ENCODE results near the gene GMPS. TPM values are rescaled to one million over a fixed set of nuclear protein-coding genes. Genes with fewer than 3 reads are reported as not detected.
A peak's percentile ranks its signal among the peaks of the same experiment; 100 is the strongest.
"Not testable (repeated sequence)": the region's sequence is repeated elsewhere in the genome, so short reads cannot be mapped to it uniquely, and the experiment has no call there.

Gene GMPS
- polyA plus RNA-seq, 3 donors, result 14.3 to 43.4 (median 27.4) TPM

DNA sequence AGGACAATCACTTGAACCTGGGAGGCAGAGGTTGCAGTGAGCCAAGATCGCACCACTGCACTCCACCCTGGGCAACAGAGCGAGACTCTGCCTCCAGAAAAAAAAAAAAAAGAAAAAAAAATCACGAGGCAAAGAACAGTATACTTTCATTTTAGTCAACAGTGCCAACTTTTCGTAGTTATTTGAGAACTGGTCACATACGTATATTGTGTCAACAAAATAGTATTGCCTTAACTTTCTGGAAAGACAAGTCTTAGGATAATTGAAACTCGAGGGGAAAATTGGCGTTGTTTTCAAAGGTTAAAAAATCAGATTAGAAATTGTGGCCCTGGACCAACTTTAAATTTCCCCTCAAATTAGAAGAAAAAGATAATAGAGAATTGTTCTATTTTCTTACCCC, 13.8 kb downstream of the GMPS start:
- H3K4me3 Mint-ChIP-seq, result no peak overlapping the region
- DNase-seq, result no peak
- H3K27ac Mint-ChIP-seq, result peak overlapping the region in 1 of 7 donors; percentile 48
- peaks cover 0 to 3% (median 0%) of the 10 kb centered on the region in 3 donors for H3K27me3 Mint-ChIP-seq (ENCODE audit: low read depth in 3 of 3)
- Histone ChIP-seq H3K9me3 (replicated peaks in 1 of 2; ENCODE audit: control insufficient read depth in 1 of 2, insufficient read depth in 1 of 2, low read length in 2 of 2) (no peaks in the 10 kb centered on the region), H3K27me3 (ENCODE audit: control insufficient read depth in 2 of 2, insufficient read depth in 2 of 2, low read length in 2 of 2) (no peaks in the 10 kb centered on the region), H3K4me3 (replicated peaks in 1 of 3; ENCODE audit: low read depth in 2 of 3, low read length in 3 of 3) (no peak overlapping the region), H3K4me2 (replicated peaks; ENCODE audit: extremely low read depth, low read length, poor library complexity, severe bottlenecking) (no peak overlapping the region), H3K79me2 (ENCODE audit: insufficient read depth, low read length) (peaks cover 100% of the 10 kb centered on the region), H3K36me3 (replicated peaks in 1 of 2; ENCODE audit: control insufficient read depth in 1 of 2, insufficient read depth in 2 of 2, low read length in 2 of 2) (no peaks in the 10 kb centered on the region), H4K20me1 (ENCODE audit: insufficient read depth, low read length) (peaks cover 30% of the 10 kb centered on the region), H2AFZ (ENCODE audit: insufficient read depth, low read depth, low read length, poor library complexity, severe bottlenecking) (no peak overlapping the region), H3K27ac (ENCODE audit: low read depth in 1 of 2, low read length in 2 of 2) (no peak overlapping the region), H3K4me1 (ENCODE audit: control insufficient read depth in 1 of 2, insufficient read depth in 2 of 2, low read length in 2 of 2) (peaks cover 0 to 6% of the 10 kb centered on the region in 2 donors), H3K9ac (ENCODE audit: insufficient read depth, low read length, poor library complexity, severe bottlenecking) (no peak overlapping the region)
- WGBS (ENCODE audit: insufficient coverage), result 100% methylated on average over 2 of the region's 7 CpGs
- H3K36me3 Mint-ChIP-seq, result no peaks in the 10 kb centered on the region
- H3K4me1 Mint-ChIP-seq, result peaks cover 20% of the 10 kb centered on the region
- intact Hi-C loops (cut with micrococcal nuclease), result no loop called here
- H3K9me3 Mint-ChIP-seq, result no peaks in the 10 kb centered on the region
- TF ChIP-seq, protein P1, sequence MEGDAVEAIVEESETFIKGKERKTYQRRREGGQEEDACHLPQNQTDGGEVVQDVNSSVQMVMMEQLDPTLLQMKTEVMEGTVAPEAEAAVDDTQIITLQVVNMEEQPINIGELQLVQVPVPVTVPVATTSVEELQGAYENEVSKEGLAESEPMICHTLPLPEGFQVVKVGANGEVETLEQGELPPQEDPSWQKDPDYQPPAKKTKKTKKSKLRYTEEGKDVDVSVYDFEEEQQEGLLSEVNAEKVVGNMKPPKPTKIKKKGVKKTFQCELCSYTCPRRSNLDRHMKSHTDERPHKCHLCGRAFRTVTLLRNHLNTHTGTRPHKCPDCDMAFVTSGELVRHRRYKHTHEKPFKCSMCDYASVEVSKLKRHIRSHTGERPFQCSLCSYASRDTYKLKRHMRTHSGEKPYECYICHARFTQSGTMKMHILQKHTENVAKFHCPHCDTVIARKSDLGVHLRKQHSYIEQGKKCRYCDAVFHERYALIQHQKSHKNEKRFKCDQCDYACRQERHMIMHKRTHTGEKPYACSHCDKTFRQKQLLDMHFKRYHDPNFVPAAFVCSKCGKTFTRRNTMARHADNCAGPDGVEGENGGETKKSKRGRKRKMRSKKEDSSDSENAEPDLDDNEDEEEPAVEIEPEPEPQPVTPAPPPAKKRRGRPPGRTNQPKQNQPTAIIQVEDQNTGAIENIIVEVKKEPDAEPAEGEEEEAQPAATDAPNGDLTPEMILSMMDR (IDR thresholded peaks at IDR 0.05), result no peak

DNA sequence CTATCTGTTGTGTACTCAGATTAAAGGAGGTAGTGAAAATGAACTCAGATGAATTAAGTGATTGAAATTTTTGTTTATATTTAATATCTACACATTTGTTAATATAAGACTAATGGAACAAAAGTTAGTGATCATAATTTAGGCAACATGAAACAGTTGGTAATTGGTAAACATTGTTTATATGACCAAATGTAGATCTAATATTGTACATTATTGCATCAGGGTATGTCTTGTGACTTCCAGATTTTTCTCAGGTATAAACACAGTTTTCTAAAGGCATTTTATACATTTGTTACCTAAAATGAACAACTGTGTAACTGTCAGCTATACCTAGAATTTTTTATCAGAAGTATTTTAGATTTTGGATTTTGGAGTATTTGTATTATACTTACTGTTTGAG, 14.8 kb downstream of the GMPS start:
- no peak for DNase-seq
- no peak overlapping the region for H2AFZ ChIP-seq (ENCODE audit: insufficient read depth, low read depth, low read length, poor library complexity, severe bottlenecking)
- H3K4me1 ChIP-seq (ENCODE audit: control insufficient read depth in 1 of 2, insufficient read depth in 2 of 2, low read length in 2 of 2), result peaks cover 0 to 7% of the 10 kb centered on the region in 2 donors
- no peaks in the 10 kb centered on the region for H3K36me3 ChIP-seq (replicated peaks in 1 of 2; ENCODE audit: control insufficient read depth in 1 of 2, insufficient read depth in 2 of 2, low read length in 2 of 2)
- peaks cover 38% of the 10 kb centered on the region for H4K20me1 ChIP-seq (ENCODE audit: insufficient read depth, low read length)
- Mint-ChIP-seq H3K27ac (no peak overlapping the region), H3K36me3 (no peaks in the 10 kb centered on the region), H3K27me3 (ENCODE audit: low read depth in 3 of 3) (peaks cover 0 to 2% (median 0%) of the 10 kb centered on the region in 3 donors), H3K4me3 (no peak overlapping the region), H3K4me1 (peaks cover 21% of the 10 kb centered on the region), H3K9me3 (no peaks in the 10 kb centered on the region)
- H3K4me3 ChIP-seq (replicated peaks in 1 of 3; ENCODE audit: low read depth in 2 of 3, low read length in 3 of 3), result no peak overlapping the region
- H3K9me3 ChIP-seq (replicated peaks in 1 of 2; ENCODE audit: control insufficient read depth in 1 of 2, insufficient read depth in 1 of 2, low read length in 2 of 2), result no peaks in the 10 kb centered on the region
- H3K4me2 ChIP-seq (replicated peaks; ENCODE audit: extremely low read depth, low read length, poor library complexity, severe bottlenecking), result no peak overlapping the region
- no peak overlapping the region for H3K9ac ChIP-seq (ENCODE audit: insufficient read depth, low read length, poor library complexity, severe bottlenecking)
- no peaks in the 10 kb centered on the region for H3K27me3 ChIP-seq (ENCODE audit: control insufficient read depth in 2 of 2, insufficient read depth in 2 of 2, low read length in 2 of 2)
- intact Hi-C loops (cut with micrococcal nuclease), result no loop called here
- peaks cover 100% of the 10 kb centered on the region for H3K79me2 ChIP-seq (ENCODE audit: insufficient read depth, low read length)
- no peak overlapping the region for H3K27ac ChIP-seq (ENCODE audit: low read depth in 1 of 2, low read length in 2 of 2)
- TF ChIP-seq, protein P1 (IDR thresholded peaks at IDR 0.05), result no peak

DNA sequence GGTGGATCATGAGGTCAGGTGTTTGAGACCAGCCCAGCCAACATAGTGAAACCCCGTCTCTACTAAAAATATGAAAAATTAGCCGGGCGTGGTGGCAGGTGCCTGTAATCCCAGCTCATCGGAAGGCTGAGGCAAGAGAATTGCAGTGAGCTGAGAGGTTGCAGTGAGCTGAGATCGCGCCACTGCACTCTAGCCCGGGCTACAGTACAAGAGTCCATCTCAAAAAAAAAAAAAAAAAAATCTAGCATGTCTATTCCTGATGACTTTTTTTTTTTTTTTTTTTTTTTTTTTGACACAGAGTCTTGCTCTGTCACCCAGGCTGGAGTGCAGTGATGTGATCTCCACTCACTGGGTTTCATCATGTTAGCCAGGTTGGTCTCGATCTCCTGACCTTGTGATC, 15.9 kb downstream of the GMPS start:
- peaks cover 24% of the 10 kb centered on the region for H3K4me1 Mint-ChIP-seq
- 97% methylated on average over 5 of the region's 8 CpGs for WGBS (ENCODE audit: insufficient coverage)
- peaks cover 41% of the 10 kb centered on the region for H4K20me1 ChIP-seq (ENCODE audit: insufficient read depth, low read length)
- H3K9ac ChIP-seq (ENCODE audit: insufficient read depth, low read length, poor library complexity, severe bottlenecking); intact Hi-C loops (cut with micrococcal nuclease); H2AFZ ChIP-seq (ENCODE audit: insufficient read depth, low read depth, low read length, poor library complexity, severe bottlenecking); H3K36me3 ChIP-seq (replicated peaks in 1 of 2; ENCODE audit: control insufficient read depth in 1 of 2, insufficient read depth in 2 of 2, low read length in 2 of 2); H3K4me1 ChIP-seq (ENCODE audit: control insufficient read depth in 1 of 2, insufficient read depth in 2 of 2, low read length in 2 of 2); H3K9me3 ChIP-seq (replicated peaks in 1 of 2; ENCODE audit: control insufficient read depth in 1 of 2, insufficient read depth in 1 of 2, low read length in 2 of 2); H3K36me3 Mint-ChIP-seq; H3K4me3 Mint-ChIP-seq; H3K4me2 ChIP-seq (replicated peaks; ENCODE audit: extremely low read depth, low read length, poor library complexity, severe bottlenecking); DNase-seq; H3K27me3 Mint-ChIP-seq (ENCODE audit: low read depth in 3 of 3); H3K4me3 ChIP-seq (replicated peaks in 1 of 3; ENCODE audit: low read depth in 2 of 3, low read length in 3 of 3); H3K9me3 Mint-ChIP-seq; H3K27me3 ChIP-seq (ENCODE audit: control insufficient read depth in 2 of 2, insufficient read depth in 2 of 2, low read length in 2 of 2): not testable (repeated sequence)
- peak overlapping the region in 2 of 7 donors; percentile 6 to 61 for H3K27ac Mint-ChIP-seq
- peak overlapping the region in 1 of 2 donors; percentile 16 for H3K27ac ChIP-seq (ENCODE audit: low read depth in 1 of 2, low read length in 2 of 2)
- peaks cover 100% of the 10 kb centered on the region for H3K79me2 ChIP-seq (ENCODE audit: insufficient read depth, low read length)

All from CD14-positive monocyte (primary cell).